T follicular helper cell (primary cell): Measurements from ENCODE around the gene PFDN5.
"Not testable (repeated sequence)": the region's sequence is repeated elsewhere in the genome, so short reads cannot be mapped to it uniquely, and the experiment has no call there.

Experiments used
- DNase-seq: peaks from one replicate; pipeline ENCODE4 v3.0.0-alpha.2; 2020; ENCODE audit warnings: low read depth

Gene PFDN5

GRCh38 chr12:53287741-53288216 is 7.6 kb upstream of the PFDN5 start:
- DNase-seq = peak; percentile 57

DNA sequence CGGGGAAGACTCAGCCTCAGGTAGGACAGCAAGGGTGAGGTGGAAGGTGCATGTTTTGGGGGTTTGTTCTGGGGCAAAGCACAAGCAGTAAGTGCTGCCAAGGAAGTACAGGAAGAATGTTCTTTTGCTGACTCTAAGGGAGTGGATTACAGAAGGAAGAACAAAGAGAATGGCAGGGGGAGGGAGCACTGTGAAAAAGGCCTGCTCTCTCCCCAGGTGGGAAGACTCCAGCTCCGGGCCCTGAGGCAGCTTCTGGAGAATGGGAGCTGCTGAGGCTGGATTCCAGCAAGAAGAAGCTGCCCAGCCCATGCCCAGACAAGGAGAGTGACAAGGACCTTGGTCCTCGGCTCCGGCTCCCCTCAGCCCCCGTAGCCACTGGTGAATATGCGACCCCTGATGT is 7.0 kb upstream of the PFDN5 start:
- no peak for DNase-seq

GRCh38 chr12:53289891-53290290 is 5.5 kb upstream of the PFDN5 start:
- no peak for DNase-seq

GRCh38 chr12:53290661-53291060 is 4.7 kb upstream of the PFDN5 start:
- no peak for DNase-seq

GRCh38 chr12:53292426-53292825 is 2.9 kb upstream of the PFDN5 start:
- DNase-seq = no peak

DNA sequence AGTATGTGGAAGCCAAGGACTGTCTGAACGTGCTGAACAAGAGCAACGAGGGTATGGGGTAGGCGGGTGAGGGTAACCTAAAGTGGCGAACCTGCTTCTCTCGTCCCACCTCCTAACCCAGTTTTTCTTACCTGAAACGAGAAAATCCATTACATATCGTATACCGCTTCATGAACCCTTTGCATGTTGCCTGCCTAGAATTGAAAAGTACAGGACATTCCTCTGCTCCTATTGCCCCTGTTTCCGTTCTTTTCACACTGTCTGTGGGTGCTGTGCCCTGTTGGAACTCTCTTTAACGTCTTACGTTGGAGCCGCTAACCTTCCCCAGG is 513 bp downstream of the PFDN5 start:
- DNase-seq = no peak

GRCh38 chr12:53297106-53297505 is 1.8 kb downstream of the PFDN5 start:
- DNase-seq = not testable (repeated sequence)

DNA sequence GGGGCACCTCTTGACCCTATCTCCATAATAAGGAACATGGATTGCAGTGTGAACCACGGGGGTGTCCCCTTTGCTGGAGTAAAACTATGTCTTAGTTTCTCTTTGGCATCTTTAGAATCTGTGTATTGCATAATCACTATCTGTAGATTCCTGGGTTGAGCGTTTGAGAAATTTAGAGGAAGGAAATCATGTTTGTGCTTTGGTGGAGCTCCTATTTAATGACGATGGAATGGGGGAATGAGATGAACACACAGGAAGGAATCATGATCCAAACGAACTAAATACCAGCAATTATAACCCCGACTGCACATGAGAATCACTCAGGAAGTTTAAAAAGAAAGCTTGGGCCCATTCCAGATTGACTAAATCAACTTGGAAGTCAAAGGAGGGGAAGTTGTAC is 2.8 kb downstream of the PFDN5 start:
- DNase-seq = no peak

GRCh38 chr12:53299101-53299453 is 3.7 kb downstream of the PFDN5 start:
- peak; percentile 20 for DNase-seq

GRCh38 chr12:53299454-53300180 is 4.3 kb downstream of the PFDN5 start, which contains the start of gene MYG1:
MYG1 (plus strand) TSS chr12:53299695; CDS start chr12:53299738, 43 bp downstream.
- DNase-seq = peak; percentile 80

- DNase-seq = no peak
Observed at GRCh38 chr12:53300187-53300586, 4.8 kb downstream of the PFDN5 start.

GRCh38 chr12:53302903-53303302 is 7.6 kb downstream of the PFDN5 start:
- no peak for DNase-seq

- no peak for DNase-seq
Observed at GRCh38 chr12:53306826-53307225, 11.5 kb downstream of the PFDN5 start.

DNA sequence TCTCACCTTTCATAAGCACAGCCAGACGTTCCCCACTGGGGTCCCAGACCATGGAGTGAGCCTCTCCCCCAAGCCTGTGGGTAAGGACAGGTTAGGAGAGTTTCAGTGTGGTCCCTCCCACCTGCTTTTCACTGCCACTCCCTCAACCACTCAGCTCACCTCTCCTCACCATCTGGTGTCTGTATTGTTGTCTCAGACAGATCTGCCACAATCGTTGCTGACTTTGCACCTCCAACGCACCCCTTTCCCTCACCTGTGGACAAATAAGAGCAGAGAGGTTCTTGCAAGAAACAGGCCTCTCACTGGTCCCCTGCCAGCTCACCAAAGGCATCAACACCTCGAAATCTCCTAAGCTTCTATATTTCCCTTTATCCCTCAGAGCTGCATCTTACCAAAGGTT is 12.9 kb downstream of the PFDN5 start:
- no peak for DNase-seq

- DNase-seq = no peak
Observed at GRCh38 chr12:53313996-53314395, 18.7 kb downstream of the PFDN5 start.

GRCh38 chr12:53320352-53321195 is 25.2 kb downstream of the PFDN5 start:
- DNase-seq = no peak

- no peak for DNase-seq
Observed at GRCh38 chr12:53324113-53324778, 28.9 kb downstream of the PFDN5 start.

DNA sequence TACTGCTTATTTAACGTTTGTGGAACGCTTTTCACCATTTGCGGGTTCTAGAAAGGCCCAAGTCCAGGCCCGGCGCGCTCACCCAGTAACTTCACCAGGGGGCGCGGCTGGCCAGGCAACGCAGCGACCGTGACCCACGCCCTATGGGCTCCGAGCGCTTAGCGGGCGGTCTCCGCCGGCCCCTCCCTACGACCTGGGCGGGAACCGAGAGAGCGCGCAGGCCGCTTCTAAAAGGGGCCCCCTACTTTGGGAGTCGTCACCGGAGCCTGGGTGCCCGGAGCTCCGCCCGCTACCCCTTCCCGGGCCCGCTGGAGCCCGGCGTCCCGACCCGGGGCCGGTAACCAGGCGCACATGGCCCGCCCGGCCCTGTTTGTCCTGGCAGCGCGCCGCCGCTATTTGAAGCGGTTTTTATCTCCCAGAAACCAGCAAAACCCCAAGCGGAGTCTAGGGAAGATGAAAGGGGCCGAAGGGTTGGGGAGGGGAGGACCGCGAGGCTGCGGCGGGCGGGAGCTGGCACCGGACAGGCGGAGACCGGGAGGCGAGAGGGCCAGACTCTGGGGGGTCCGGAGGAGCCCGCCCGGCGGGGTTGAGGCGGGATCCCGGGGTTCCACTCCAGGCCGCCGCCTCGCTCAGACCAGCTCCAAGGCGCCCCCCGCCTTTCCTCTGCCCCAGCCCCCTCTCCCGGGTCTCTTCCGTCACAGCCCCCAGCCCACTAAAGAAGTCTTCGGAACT is 29.6 kb downstream of the PFDN5 start:
- peak; percentile 64 for DNase-seq

- DNase-seq = no peak
Observed at GRCh38 chr12:53325511-53326061, 30.2 kb downstream of the PFDN5 start.

DNA sequence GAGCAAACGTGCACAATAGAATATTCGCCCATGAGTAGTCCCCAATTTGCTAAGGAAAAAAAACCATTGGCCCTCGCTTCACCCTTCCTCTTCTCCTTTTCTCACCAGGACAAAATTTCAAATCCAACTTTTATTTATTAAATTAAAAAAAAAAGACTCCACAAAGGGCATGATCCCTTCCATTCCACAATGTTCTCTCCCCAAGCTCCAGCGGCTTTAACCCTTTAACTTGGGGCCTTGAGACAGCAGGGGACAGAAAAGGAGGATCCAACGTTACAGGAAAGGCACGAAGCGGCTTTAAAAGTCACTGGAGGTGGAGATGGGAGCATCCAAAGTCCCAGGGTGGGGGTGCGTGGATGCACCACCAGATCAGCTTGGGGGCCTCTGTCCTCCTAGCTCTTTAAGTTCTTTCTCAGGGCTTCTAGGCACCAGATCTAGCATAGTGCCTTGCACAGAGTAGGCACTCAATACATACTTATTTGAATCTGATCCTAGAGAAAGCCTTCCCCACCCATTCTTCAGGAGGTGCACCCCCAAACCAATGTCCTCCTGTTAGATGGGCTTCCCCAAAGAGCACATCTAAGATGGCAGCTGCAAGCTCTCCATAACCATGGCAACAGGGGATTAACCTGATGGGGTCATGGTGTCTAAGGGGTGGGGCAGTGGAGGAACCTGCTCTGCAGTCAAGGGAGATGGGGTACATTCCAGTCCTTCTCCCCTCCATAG is 31.3 kb downstream of the PFDN5 start:
- no peak for DNase-seq

- DNase-seq = no peak
Observed at GRCh38 chr12:53327435-53328042, 32.2 kb downstream of the PFDN5 start.
